Astrocyte (in vitro differentiated cells and primary cell): ENCODE results near the gene CEP131. TPM values are rescaled to one million over a fixed set of nuclear protein-coding genes. Genes with fewer than 3 reads are reported as not detected.

ENCODE experiments used
- DNase-seq: peaks from one replicate; pipeline ENCODE4 v3.0.0-alpha.2; 2010; ENCODE audit warnings: low read depth
- FAIRE-seq: peaks from 2 replicates; lab custom pipeline; 2011; peaks lifted over from hg19 to GRCh38; lab: Jason Lieb, UNC
- H2AFZ ChIP-seq: 2 replicates; pipeline ENCODE4 v1.6.0; 2012; ENCODE audit warnings: low read depth, low read length, inconsistent platforms
- H3K27ac ChIP-seq: 2 replicates; pipeline ENCODE4 v1.5.1; 2011; ENCODE audit warnings: low read depth, low read length, inconsistent platforms
- H3K27me3 ChIP-seq: 2 replicates; pipeline ENCODE4 v1.6.0; 2011; ENCODE audit warnings: low read length, inconsistent platforms; ENCODE audit not compliant: insufficient read depth
- H3K36me3 ChIP-seq: 2 replicates; pipeline ENCODE4 v1.5.1; 2011; ENCODE audit warnings: low read length, inconsistent platforms; ENCODE audit not compliant: insufficient read depth
- H3K4me1 ChIP-seq: 2 replicates; pipeline ENCODE4 v1.5.1; 2011; ENCODE audit warnings: low read length, inconsistent platforms; ENCODE audit not compliant: insufficient read depth
- H3K4me2 ChIP-seq: 2 replicates; pipeline ENCODE4 v1.6.0; 2012; ENCODE audit warnings: low read length, inconsistent platforms
- H3K4me3 ChIP-seq: 2 replicates; pipeline ENCODE4 v1.5.1; 2011; ENCODE audit warnings: low read depth, mild to moderate bottlenecking, low read length, inconsistent platforms; ENCODE audit not compliant: insufficient read depth
- H3K79me2 ChIP-seq: 2 replicates; pipeline ENCODE4 v1.6.0; 2012; ENCODE audit warnings: mild to moderate bottlenecking, low read length, inconsistent platforms; ENCODE audit not compliant: insufficient read depth
- H3K9ac ChIP-seq: 2 replicates; pipeline ENCODE4 v1.6.0; 2012; ENCODE audit warnings: mild to moderate bottlenecking, low read length, inconsistent platforms
- H3K9me3 ChIP-seq: 2 replicates; pipeline ENCODE4 v1.5.1; 2012; ENCODE audit warnings: low read depth, mild to moderate bottlenecking, low read length, inconsistent platforms; ENCODE audit not compliant: insufficient read depth
- H4K20me1 ChIP-seq: 2 replicates; pipeline ENCODE4 v1.6.0; 2012; ENCODE audit warnings: low read length, inconsistent platforms; ENCODE audit not compliant: insufficient read depth
- H3K27ac Mint-ChIP-seq: one replicate; pipeline ENCODE4 v1.8.0; 2021; ENCODE audit warnings: mild to moderate bottlenecking, mixed read lengths; ENCODE audit not compliant: unreplicated experiment
- H3K27me3 Mint-ChIP-seq: one replicate; pipeline ENCODE4 v1.8.0; 2021; ENCODE audit warnings: low read depth, mixed read lengths; ENCODE audit not compliant: unreplicated experiment
- H3K36me3 Mint-ChIP-seq: one replicate; pipeline ENCODE4 v1.8.0; 2021; ENCODE audit warnings: low read depth, mixed read lengths; ENCODE audit not compliant: unreplicated experiment
- H3K4me1 Mint-ChIP-seq: one replicate; pipeline ENCODE4 v1.8.0; 2021; ENCODE audit warnings: low read depth, mixed read lengths; ENCODE audit not compliant: unreplicated experiment
- H3K4me3 Mint-ChIP-seq: one replicate; pipeline ENCODE4 v1.8.0; 2021; ENCODE audit warnings: mild to moderate bottlenecking, moderate library complexity, mixed read lengths; ENCODE audit not compliant: unreplicated experiment
- H3K9me3 Mint-ChIP-seq: one replicate; pipeline ENCODE4 v1.8.0; 2021; ENCODE audit warnings: mild to moderate bottlenecking, mixed read lengths; ENCODE audit not compliant: unreplicated experiment
- EZH2 ChIP-seq: IDR thresholded peaks from 2 replicates; pipeline ENCODE4 v1.6.1; 2012; ENCODE audit warnings: mild to moderate bottlenecking, low read length, inconsistent platforms; ENCODE audit not compliant: insufficient read depth
- total RNA-seq: library from RNA; stranded (reverse); gene quantifications from 2 replicates; pipeline ENCODE4 v1.2.1, GENCODE V29; 2021
- TF ChIP-seq, protein P1 (sequence below): IDR thresholded peaks from 2 replicates; pipeline ENCODE4 v1.5.1; 2011; ENCODE audit warnings: low read depth, mild to moderate bottlenecking, inconsistent platforms, low read length, moderate library complexity; ENCODE audit not compliant: insufficient read depth

The CEP131 gene
- total RNA-seq, 1 donor from 2014 or later, result 5.8 TPM

DNA sequence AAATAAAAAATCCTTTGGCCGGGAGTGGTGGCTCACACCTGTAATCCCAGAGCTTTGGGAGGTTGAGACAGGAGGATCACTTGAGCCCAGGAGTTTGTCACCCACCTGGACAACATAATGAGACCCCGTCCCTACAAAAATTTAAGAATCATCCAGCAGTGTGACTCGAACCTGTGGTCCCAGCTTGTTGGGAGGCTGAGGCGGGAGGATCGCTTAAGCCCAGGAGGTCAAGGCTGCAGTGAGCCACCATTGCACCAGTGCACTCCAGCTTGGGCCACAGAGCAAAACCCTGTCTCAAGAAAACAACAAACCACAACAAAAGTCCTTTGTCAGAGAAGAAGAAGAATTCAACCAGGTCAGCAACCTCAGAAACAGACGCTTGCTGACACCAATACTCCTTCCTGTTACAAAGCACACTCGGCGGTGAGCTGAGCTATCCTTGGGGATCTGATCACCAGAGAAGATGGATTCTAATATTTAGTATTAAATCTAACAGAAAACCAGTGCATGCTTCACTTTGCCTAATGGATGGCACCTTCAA lies 70.4 kb downstream of the CEP131 start:
- FAIRE-seq, result no peak

DNA sequence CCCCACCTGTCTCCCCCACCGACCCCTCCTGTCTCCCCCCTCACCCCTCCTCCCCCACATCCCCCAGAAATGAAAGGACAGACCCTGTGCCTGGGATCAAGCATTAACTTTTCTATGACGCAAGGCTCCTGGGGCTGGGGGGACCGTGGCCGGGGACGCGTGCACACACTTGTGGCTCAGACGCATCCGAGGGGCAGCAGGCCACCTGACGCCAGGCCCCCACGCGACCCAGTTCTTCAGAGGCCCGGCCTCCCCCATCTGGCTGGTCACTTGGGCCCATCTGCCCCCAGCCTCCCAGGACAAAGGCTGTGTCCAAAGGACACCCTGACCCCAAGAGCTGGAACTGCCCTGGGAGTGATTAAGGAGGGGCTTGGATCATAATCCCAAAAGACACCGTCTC lies 71.5 kb downstream of the CEP131 start:
- Histone ChIP-seq H3K79me2 (no peaks in the 10 kb centered on the region), H3K4me3 (no peak overlapping the region)

More for the DNA sequence above, 70.4 kb downstream of the CEP131 start:
- no peak overlapping the region for H3K27ac ChIP-seq
- no peaks in the 10 kb centered on the region for H3K4me1 ChIP-seq
- no peaks in the 10 kb centered on the region for H3K9me3 Mint-ChIP-seq
- no peaks in the 10 kb centered on the region for H3K79me2 ChIP-seq
- H3K27me3 Mint-ChIP-seq, result peaks cover 33% of the 10 kb centered on the region
- DNase-seq, result no peak
- H3K4me3 Mint-ChIP-seq, result no peak overlapping the region
- no peak overlapping the region for H3K4me2 ChIP-seq
- H4K20me1 ChIP-seq, result no peaks in the 10 kb centered on the region
- no peak for TF ChIP-seq EZH2
- TF ChIP-seq, protein P1, sequence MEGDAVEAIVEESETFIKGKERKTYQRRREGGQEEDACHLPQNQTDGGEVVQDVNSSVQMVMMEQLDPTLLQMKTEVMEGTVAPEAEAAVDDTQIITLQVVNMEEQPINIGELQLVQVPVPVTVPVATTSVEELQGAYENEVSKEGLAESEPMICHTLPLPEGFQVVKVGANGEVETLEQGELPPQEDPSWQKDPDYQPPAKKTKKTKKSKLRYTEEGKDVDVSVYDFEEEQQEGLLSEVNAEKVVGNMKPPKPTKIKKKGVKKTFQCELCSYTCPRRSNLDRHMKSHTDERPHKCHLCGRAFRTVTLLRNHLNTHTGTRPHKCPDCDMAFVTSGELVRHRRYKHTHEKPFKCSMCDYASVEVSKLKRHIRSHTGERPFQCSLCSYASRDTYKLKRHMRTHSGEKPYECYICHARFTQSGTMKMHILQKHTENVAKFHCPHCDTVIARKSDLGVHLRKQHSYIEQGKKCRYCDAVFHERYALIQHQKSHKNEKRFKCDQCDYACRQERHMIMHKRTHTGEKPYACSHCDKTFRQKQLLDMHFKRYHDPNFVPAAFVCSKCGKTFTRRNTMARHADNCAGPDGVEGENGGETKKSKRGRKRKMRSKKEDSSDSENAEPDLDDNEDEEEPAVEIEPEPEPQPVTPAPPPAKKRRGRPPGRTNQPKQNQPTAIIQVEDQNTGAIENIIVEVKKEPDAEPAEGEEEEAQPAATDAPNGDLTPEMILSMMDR, result no peak
- H3K9ac ChIP-seq, result no peak overlapping the region
- H3K36me3 ChIP-seq, result no peaks in the 10 kb centered on the region
- no peak overlapping the region for H3K27ac Mint-ChIP-seq
- H3K4me1 Mint-ChIP-seq, result peaks cover 2% of the 10 kb centered on the region
- H3K27me3 ChIP-seq, result peaks cover 2% of the 10 kb centered on the region
- no peak overlapping the region for H2AFZ ChIP-seq
- H3K9me3 ChIP-seq, result no peaks in the 10 kb centered on the region
- peaks cover 2% of the 10 kb centered on the region for H3K36me3 Mint-ChIP-seq
- H3K4me3 ChIP-seq, result no peak overlapping the region

More for the DNA sequence above, 71.5 kb downstream of the CEP131 start:
- Histone ChIP-seq H3K27me3 (peaks cover 2% of the 10 kb centered on the region), H3K27ac (no peak overlapping the region), H2AFZ (no peak overlapping the region), H4K20me1 (no peaks in the 10 kb centered on the region), H3K4me2 (no peak overlapping the region), H3K4me1 (no peaks in the 10 kb centered on the region), H3K9ac (no peak overlapping the region), H3K36me3 (no peaks in the 10 kb centered on the region), H3K9me3 (no peaks in the 10 kb centered on the region)
- TF ChIP-seq, protein P1, result no peak
- no peak for TF ChIP-seq EZH2
- no peak for DNase-seq
- Mint-ChIP-seq H3K4me3 (no peak overlapping the region), H3K27me3 (peaks cover 34% of the 10 kb centered on the region), H3K27ac (no peak overlapping the region), H3K9me3 (no peaks in the 10 kb centered on the region), H3K4me1 (peaks cover 2% of the 10 kb centered on the region), H3K36me3 (peaks cover 2% of the 10 kb centered on the region)
- no peak for FAIRE-seq
